Small intestine (tissue), 16 donors: ENCODE measurements around the gene ENO2. TPM values are rescaled to one million over a fixed set of nuclear protein-coding genes. Genes with fewer than 3 reads are reported as not detected.
"Not testable (repeated sequence)": the region's sequence is repeated elsewhere in the genome, so short reads cannot be mapped to it uniquely, and the experiment has no call there.

Experiments used
- DNase-seq, 2 donors: peaks; one replicate each; pipeline versions ENCODE4 v3.0.0 to v3.0.0-alpha.2; 2013
- FAIRE-seq: peaks from 2 replicates; lab custom pipeline; 2012; peaks lifted over from hg19 to GRCh38; lab: Jason Lieb, UNC
- H3K27ac ChIP-seq, 3 donors: one replicate each; pipeline ENCODE4 v1.5.1; 2013; ENCODE audit warnings: low read length in 2 of 3, mild to moderate bottlenecking in 2 of 3, control low read depth in 1 of 3, inconsistent platforms in 1 of 3, low read depth in 1 of 3, moderate library complexity in 1 of 3
- H3K27me3 ChIP-seq, 3 donors: one replicate each; pipeline ENCODE4 v1.6.1; 2013; ENCODE audit warnings: low read length in 3 of 3, inconsistent platforms in 1 of 3; ENCODE audit not compliant: control insufficient read depth in 3 of 3, insufficient read depth in 3 of 3
- H3K36me3 ChIP-seq, 3 donors: one replicate each; pipeline ENCODE4 v1.6.1; 2013; ENCODE audit warnings: low read length in 3 of 3, inconsistent platforms in 1 of 3, low read depth in 1 of 3, mild to moderate bottlenecking in 1 of 3, moderate library complexity in 1 of 3; ENCODE audit not compliant: control insufficient read depth in 3 of 3, insufficient read depth in 2 of 3
- H3K4me1 ChIP-seq, 3 donors: one replicate each; pipeline ENCODE4 v1.6.1; 2013; ENCODE audit warnings: low read length in 2 of 3, inconsistent platforms in 1 of 3, low read depth in 1 of 3, mild to moderate bottlenecking in 1 of 3, moderate library complexity in 1 of 3; ENCODE audit not compliant: control insufficient read depth in 3 of 3, insufficient read depth in 2 of 3
- H3K4me3 ChIP-seq, 3 donors: one replicate each; pipeline ENCODE4 v1.5.1; 2013; ENCODE audit warnings: low read length in 3 of 3, control low read depth in 1 of 3, inconsistent platforms in 1 of 3, low read depth in 1 of 3, mild to moderate bottlenecking in 1 of 3, moderate library complexity in 1 of 3
- H3K9me3 ChIP-seq, 2 donors: one replicate each; pipeline ENCODE4 v1.6.1; 2013; ENCODE audit warnings: low read depth in 1 of 2, low read length in 1 of 2; ENCODE audit not compliant: control insufficient read depth in 2 of 2, insufficient read depth in 1 of 2
- WGBS, 3 donors: extraction: QIAGEN DNeasy Blood & Tissue Kit; methylation state at CpG; one replicate each; pipeline ENCODE4 v1.1.7; 2013; 5-methylcytosine and 5-hydroxymethylcytosine counted together
- long read RNA-seq, 10 donors: transcript quantifications; one replicate each; lab custom pipeline, GENCODE V29; 2026
- polyA plus RNA-seq, 4 donors: library from polyadenylated mRNA; stranded (reverse) in 3 of 4; unstranded in 1 of 4; fragments of 200-250 nt in 3 of 4; fragments of 120-200 nt in 1 of 4; gene quantifications; one replicate each; pipeline versions ENCODE4 v1.2.1 to v1.2.3, GENCODE V29; 2013
- donor health status: healthy with polysubstance abuse.
- donor health status: control.
- donor health status: control.
- donor health status: Bipolar disorder and iron deficiency.
- donor health status: healthy.

ENO2 gene
- polyA plus RNA-seq: 10 to 100 TPM in 1 of 4 donors, 1 to 10 TPM in 2, under 1 TPM in 1; 0.67 to 19.1 (median 3.1) TPM
- long read RNA-seq, donor 1, partial matches to known transcripts: 0 of 2 reads
- long read RNA-seq, donor 1, other reads (novel, unspliced or antisense): 0 of 2 reads
- long read RNA-seq, donor 2: 0 reads
- long read RNA-seq, donor 3, partial matches to known transcripts: 17 of 17 reads
- long read RNA-seq, donor 3, other reads (novel, unspliced or antisense): 0 of 17 reads
- long read RNA-seq, donor 4: 0 reads
- long read RNA-seq, donor 5: 0 reads
- long read RNA-seq, donor 6, partial matches to known transcripts: 11 of 12 reads
- long read RNA-seq, donor 6, other reads (novel, unspliced or antisense): 0 of 12 reads
- long read RNA-seq, donor 7: 0 reads
- long read RNA-seq, donor 8: 0 reads
- long read RNA-seq, donor 9: 0 reads
- long read RNA-seq, donor 10, partial matches to known transcripts: 0 of 5 reads
- long read RNA-seq, donor 10, other reads (novel, unspliced or antisense): 0 of 5 reads

DNA sequence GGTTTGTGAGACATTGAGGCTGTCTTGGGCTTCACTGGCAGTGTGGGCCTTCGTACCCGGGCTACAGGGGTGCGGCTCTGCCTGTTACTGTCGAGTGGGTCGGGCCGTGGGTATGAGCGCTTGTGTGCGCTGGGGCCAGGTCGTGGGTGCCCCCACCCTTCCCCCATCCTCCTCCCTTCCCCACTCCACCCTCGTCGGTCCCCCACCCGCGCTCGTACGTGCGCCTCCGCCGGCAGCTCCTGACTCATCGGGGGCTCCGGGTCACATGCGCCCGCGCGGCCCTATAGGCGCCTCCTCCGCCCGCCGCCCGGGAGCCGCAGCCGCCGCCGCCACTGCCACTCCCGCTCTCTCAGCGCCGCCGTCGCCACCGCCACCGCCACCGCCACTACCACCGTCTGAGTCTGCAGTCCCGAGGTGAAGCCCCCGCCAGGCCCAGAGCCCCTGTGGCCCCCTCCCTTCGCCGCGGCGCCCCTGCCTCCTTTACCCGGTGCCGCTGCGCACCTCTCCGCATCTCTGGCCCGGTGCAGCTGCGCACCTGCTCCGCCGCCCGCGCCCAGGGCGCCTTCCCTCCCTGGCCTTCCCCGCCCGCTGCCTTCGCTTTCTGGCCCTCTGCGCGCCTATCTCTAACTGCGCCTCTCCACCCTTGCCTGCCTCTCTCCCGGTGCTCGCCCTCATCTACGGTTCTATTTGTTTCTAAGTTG is at the start of gene ENO2:
ENO2 (plus strand) TSS at position 335 of the 701 bp plus-strand sequence. CDS start 1,253 bp downstream, outside the sequence.
- Histone ChIP-seq H3K9me3 (no peaks in the 10 kb centered on the region), H3K36me3 (peaks cover 0 to 7% (median 0%) of the 10 kb centered on the region in 3 donors), H3K4me1 (peaks cover 0 to 13% (median 5%) of the 10 kb centered on the region in 3 donors), H3K4me3 (peak within 1 kb of the TSS; percentile 23 to 58 (median 55)), H3K27me3 (peaks cover 0 to 35% (median 0%) of the 10 kb centered on the region in 3 donors), H3K27ac (peak within 1 kb of the TSS in 2 of 3 donors; percentile 59 to 82)
- peak; percentile 56 to 74 for DNase-seq
- WGBS, 3 donors: 0% methylated on average over 36 to 68 of the region's 68 CpGs
- no peak for FAIRE-seq

DNA sequence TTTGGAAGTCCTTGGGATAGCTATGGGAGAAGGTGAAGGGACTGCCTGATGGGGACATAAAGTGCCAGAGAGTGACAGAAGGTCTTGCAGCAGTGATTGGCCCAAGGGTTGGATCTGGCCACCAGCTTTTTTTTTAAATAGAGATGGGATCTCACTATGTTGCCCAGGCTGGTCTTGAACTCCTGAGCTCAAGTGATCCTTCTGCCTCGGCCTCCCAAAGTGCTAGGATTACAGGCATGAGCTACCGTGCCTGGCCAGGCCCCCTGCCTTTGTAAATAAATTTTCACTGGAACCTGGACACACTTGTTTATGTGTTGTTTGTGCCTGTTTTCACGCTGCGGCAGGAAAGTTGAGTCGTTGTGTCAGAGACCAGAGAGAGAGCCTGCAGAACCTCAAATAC is 49.1 kb upstream of the ENO2 start:
- WGBS, 3 donors: 92 to 94% (median 94%) methylated on average over 5 of the region's 5 CpGs
- Histone ChIP-seq H3K36me3 (peaks cover 11 to 83% (median 16%) of the 10 kb centered on the region in 3 donors), H3K4me1 (peaks cover 0 to 28% (median 0%) of the 10 kb centered on the region in 3 donors)
- FAIRE-seq, H3K27ac ChIP-seq, H3K27me3 ChIP-seq, H3K4me3 ChIP-seq, H3K9me3 ChIP-seq, DNase-seq: not testable (repeated sequence)

DNA sequence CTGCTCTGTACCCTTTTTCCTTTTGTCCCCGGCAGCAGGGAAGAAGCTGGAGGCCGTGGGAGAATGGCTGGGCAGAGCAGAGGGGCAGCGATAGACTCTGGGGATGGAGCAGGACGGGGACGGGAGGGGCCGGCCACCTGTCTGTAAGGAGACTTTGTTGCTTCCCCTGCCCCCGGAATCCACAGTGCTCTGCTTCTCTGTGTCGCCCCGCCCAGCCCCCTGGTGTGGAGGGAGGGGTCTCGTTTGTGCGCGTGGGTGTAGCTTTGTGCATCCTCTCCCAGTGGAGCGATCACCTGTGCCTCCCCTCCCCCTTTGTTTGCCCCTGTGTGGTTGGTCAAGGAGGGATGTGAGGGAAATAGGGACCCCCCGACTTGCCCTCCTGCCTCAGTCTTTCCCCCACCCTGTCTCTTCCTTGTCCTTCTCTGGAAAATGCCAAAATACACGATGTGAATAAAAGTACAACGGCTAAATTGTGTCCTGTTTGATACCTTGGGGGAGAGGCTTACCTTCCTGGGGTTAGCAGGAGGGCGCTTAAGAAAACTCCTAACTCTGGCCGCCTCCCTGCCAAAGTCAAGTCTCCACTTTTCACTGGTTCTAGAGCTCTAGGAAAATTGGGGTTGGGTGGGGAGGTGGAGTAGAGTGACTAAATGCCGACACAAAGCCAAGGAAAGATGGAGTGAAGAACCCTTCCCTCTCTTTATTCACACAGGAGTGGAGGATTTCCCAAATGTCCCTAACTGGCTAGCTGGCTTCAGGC is 48.0 kb upstream of the ENO2 start:
- Histone ChIP-seq H3K9me3 (no peaks in the 10 kb centered on the region), H3K27me3 (no peaks in the 10 kb centered on the region), H3K27ac (peak overlapping the region in 2 of 3 donors; percentile 53 to 87), H3K36me3 (peaks cover 9 to 83% (median 10%) of the 10 kb centered on the region in 3 donors), H3K4me1 (peaks cover 0 to 34% (median 0%) of the 10 kb centered on the region in 3 donors), H3K4me3 (peak overlapping the region in 1 of 3 donors; percentile 95)
- no peak for DNase-seq
- FAIRE-seq: no peak
- 74 to 80% (median 79%) methylated on average over 16 to 19 of the region's 19 CpGs for WGBS, 3 donors

DNA sequence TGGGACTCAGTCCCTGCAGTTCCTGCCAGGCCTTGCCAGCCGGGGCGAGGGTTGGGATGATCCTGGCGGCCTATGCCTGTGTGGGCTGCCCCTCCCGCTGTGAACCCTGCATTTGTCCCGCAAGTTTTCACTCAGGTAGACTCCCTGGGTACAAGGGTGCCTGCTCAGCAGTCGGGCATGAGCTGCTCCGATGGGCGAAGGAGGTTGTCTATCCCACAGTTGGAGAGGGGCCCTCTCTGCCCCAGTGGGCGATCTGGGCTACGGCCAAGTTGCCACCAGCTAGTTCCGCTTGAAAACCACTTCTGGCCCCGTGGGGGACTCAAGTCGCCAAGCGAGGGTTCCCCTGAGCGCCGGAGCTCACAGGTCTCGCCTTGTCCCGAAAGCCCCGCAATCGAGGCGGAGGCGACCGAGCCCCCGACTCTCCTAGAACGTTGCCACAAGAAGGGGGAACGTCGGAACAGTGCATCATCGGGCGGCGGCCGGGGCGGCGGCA is 47.4 kb upstream of the ENO2 start:
- peaks cover 0 to 41% (median under 1%) of the 10 kb centered on the region in 3 donors for H3K4me1 ChIP-seq
- H3K4me3 ChIP-seq: peak overlapping the region; percentile 86 to 95 (median 93)
- peaks cover 8 to 83% (median 8%) of the 10 kb centered on the region in 3 donors for H3K36me3 ChIP-seq
- no peaks in the 10 kb centered on the region for H3K27me3 ChIP-seq
- FAIRE-seq: no peak
- 1 to 4% (median 3%) methylated on average over 31 to 33 of the region's 33 CpGs for WGBS, 3 donors
- H3K9me3 ChIP-seq: no peaks in the 10 kb centered on the region
- peak overlapping the region; percentile 53 to 87 (median 68) for H3K27ac ChIP-seq
- DNase-seq: peak in 1 of 2 donors; percentile 39

DNA sequence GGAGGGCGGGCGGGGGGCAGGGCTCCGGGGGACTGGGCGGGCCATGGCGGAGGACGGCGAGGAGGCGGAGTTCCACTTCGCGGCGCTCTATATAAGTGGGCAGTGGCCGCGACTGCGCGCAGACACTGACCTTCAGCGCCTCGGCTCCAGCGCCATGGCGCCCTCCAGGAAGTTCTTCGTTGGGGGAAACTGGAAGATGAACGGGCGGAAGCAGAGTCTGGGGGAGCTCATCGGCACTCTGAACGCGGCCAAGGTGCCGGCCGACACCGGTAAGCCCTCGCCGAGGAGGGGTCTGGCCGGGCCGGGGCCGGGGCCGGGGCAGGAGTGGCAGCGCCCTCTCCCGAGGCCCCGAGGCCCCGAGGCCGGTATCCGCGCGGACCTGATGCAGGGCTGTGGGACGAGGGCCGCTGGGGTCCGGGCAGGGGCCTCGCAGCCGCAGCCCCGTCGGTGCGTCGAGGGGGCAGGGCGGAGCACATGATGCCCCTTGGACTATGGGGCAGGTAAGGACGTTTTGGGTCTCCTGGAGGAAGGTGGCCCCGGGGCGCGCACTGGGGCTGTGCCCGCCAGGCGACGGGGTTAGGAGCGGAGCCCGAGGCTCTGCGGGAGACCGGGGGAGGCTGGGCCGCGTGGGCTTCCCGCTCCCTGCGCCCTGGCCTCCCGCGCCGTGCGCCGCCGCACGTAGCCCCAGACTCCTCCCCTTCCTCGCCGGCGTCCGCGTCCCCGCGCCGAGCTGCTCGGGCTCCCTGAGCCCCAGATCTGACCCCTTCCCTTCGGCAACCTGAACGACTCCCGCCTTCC is 46.8 kb upstream of the ENO2 start, which contains the start of gene TPI1:
TPI1 (plus strand) TSS at position 119 of the 798 bp plus-strand sequence; CDS start at position 155, 36 bp downstream.
- peak; percentile 81 to 91 for DNase-seq
- FAIRE-seq: no peak
- H3K27ac ChIP-seq: peak within 1 kb of the TSS; percentile 90 to 95 (median 94)
- H3K27me3 ChIP-seq: no peaks in the 10 kb centered on the region
- H3K9me3 ChIP-seq: no peaks in the 10 kb centered on the region
- peak within 1 kb of the TSS; percentile 86 to 95 (median 93) for H3K4me3 ChIP-seq
- peaks cover 0 to 44% (median 3%) of the 10 kb centered on the region in 3 donors for H3K4me1 ChIP-seq
- peaks cover 8 to 81% (median 8%) of the 10 kb centered on the region in 3 donors for H3K36me3 ChIP-seq
- 0 to 1% (median 0%) methylated on average over 67 to 86 of the region's 86 CpGs for WGBS, 3 donors

DNA sequence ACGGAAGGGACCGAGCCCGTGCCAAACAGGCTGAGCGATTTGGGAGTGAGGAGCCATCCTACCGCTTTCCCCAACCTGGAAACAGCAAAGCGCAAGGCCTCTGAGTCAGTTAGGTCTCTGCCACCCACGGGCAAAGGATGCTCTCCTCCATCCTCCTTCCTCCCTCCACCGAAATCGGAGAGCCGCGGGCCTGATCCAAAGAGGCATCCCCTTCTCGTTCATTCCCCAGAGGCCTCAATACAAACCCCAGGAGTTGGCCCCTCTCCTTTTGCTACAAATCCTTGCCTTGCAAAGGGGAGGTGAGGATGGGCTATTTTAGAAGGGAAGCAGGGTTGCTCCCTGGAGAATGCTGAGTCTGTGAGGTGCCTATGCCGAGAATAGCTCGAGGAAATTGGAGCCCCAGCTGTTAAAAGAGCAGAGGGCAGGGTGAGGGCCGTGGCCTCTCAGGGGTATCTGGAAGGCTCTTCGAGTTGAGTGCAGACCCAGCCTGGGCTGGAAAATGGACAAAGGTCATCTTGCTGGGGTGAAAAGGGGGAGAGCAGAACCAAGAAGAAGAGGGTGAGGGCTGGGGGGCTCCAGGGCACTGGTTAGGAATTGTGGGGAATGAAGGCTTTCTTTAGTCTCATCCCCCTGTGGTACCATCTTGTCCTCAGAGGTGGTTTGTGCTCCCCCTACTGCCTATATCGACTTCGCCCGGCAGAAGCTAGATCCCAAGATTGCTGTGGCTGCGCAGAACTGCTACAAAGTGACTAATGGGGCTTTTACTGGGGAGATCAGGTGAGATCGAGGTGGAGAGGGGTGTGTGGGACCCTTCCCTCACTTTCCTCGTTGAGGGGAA is 46.0 kb upstream of the ENO2 start:
- no peaks in the 10 kb centered on the region for H3K9me3 ChIP-seq
- peak in 1 of 2 donors; percentile 26 for DNase-seq
- H3K27ac ChIP-seq: peak overlapping the region; percentile 90 to 95 (median 94)
- peaks cover 0 to 44% (median 3%) of the 10 kb centered on the region in 3 donors for H3K4me1 ChIP-seq
- peaks cover 5 to 74% (median 6%) of the 10 kb centered on the region in 3 donors for H3K36me3 ChIP-seq
- FAIRE-seq: no peak
- H3K4me3 ChIP-seq: peak overlapping the region; percentile 86 to 95 (median 93)
- H3K27me3 ChIP-seq: no peaks in the 10 kb centered on the region
- 4 to 7% (median 6%) methylated on average over 22 of the region's 22 CpGs for WGBS, 3 donors
